ENCODE results near the gene TSC22D4. TPM values are rescaled to one million over a fixed set of nuclear protein-coding genes. Genes with fewer than 3 reads are reported as not detected.
"Not testable (repeated sequence)": the region's sequence is repeated elsewhere in the genome, so short reads cannot be mapped to it uniquely, and the experiment has no call there.

Gene TSC22D4
- total RNA-seq, 4 donors from 2014 or later: 28.9 to 51.2 (median 40.6) TPM

DNA sequence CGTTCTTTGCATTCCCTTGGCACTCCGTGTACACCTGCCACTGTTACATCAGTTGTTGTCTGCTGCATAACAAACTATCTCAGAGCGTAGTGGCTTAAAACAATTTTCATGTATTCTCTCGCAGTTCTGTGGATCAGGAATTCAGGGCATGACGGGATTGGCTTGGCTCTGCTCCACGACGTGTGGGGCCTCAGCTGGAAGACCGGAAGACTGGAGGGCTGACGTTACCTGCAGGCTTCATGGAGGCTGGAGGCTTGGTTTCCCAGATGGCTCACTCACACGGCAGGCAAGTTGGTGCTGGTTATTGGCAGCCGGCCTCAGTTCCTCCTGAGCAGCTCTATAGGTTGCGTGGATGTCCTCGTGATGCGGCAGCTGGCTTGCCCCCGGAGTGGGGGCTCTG is 30.2 kb upstream of the TSC22D4 start:
- no peak for TF ChIP-seq POLR2A (IDR thresholded peaks at IDR 0.05)
- TF ChIP-seq CTCF (IDR thresholded peaks at IDR 0.05): no peak
- H3K9me3 ChIP-seq: no peaks in the 10 kb centered on the region
- no peak overlapping the region for H3K4me3 ChIP-seq
- no peak overlapping the region for H3K27ac ChIP-seq
- no peaks in the 10 kb centered on the region for H3K36me3 ChIP-seq
- no peaks in the 10 kb centered on the region for H3K27me3 ChIP-seq
- no peaks in the 10 kb centered on the region for H3K4me1 ChIP-seq
- no peak for DNase-seq

DNA sequence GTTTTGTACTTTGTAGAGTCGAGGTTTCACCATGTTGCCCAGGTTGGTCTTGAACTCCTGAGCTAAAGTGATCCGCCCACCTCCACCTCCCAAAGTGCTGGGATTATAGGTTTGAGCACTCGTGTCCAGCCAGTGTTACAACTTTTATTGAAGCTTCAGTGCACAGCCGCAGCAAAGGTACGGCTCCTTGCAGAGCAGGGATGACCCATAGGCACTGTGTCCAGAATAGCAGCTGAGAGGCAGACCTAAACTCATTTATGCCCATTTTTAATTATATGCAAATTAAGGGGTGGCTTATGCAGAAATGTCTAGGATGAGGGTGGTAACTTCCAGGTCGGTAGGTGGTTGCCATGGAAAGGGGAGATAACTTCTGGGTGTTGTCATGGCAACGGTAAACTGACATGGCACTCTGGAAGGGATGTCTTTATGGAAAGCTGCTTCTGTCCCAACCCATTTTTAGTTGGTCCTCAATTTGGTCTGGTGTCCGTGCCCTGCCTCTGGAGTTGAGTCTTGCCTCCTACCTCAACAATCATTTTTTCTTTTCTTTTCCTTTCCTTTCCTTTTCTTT is 27.4 kb upstream of the TSC22D4 start:
- TF ChIP-seq CTCF (IDR thresholded peaks at IDR 0.05) (no peak), POLR2A (IDR thresholded peaks at IDR 0.05) (no peak)
- Histone ChIP-seq H3K36me3 (no peaks in the 10 kb centered on the region), H3K9me3 (no peaks in the 10 kb centered on the region), H3K4me3 (no peak overlapping the region), H3K27ac (no peak overlapping the region), H3K27me3 (no peaks in the 10 kb centered on the region), H3K4me1 (no peaks in the 10 kb centered on the region)
- no peak for DNase-seq

DNA sequence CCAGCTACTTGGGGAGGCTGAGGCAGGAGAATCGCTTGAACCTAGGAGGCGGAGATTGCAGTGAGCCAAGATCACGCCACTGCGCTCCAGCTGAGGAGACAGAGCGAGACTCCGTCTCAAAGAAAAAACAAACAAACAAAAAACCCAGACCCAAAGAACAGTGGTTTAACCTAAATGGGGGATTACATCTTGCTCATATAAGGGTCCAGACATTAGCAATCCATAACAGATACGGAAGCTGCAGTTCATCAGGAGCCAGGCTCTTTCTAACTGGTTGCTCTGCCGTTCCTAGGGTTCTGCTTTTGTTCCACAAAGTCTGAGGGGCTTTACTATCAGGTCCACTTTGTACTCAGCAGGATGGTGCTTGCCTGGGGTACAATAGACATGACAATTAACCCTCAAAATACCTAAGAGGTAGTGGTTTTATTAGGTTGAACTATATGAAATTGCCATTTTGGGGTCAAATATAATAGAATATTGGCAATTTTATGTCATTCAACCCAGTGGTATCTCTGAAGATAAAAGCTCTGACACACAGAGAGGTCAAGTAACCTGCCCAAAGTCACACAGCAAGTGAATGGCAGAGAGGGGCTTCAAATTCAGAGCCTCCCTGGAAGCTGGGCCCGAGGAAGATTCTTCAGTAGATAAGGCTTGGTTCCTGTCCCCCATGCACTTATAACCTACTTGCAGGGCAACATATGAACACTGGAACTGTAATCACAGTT is 26.0 kb upstream of the TSC22D4 start:
- TF ChIP-seq POLR2A (IDR thresholded peaks at IDR 0.05) (no peak), CTCF (IDR thresholded peaks at IDR 0.05) (no peak)
- no peaks in the 10 kb centered on the region for H3K9me3 ChIP-seq
- H3K36me3 ChIP-seq: no peaks in the 10 kb centered on the region
- no peaks in the 10 kb centered on the region for H3K27me3 ChIP-seq
- no peak overlapping the region for H3K4me3 ChIP-seq
- H3K27ac ChIP-seq: no peak overlapping the region
- H3K4me1 ChIP-seq: no peaks in the 10 kb centered on the region
- DNase-seq: no peak

DNA sequence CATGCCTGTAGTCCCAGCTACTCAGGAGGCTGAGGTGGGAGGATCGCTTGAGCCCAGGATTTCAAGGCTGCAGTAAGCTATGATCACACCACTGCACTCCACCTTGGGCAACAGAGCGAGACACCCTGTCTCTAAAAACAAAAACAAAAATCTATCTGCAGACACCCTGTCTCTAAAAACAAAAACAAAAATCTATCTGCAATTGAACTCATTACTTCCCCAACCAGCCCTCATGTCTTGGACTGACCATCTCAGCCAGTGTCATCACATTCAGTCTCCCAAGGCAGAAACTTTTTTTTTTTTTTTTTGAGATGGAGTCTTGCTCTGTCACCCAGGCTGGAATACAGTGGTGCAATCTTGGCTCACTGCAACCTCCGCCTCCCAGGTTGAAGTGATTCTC is 25.0 kb upstream of the TSC22D4 start:
- not testable (repeated sequence) for H3K4me1 ChIP-seq, H3K27ac ChIP-seq, DNase-seq

DNA sequence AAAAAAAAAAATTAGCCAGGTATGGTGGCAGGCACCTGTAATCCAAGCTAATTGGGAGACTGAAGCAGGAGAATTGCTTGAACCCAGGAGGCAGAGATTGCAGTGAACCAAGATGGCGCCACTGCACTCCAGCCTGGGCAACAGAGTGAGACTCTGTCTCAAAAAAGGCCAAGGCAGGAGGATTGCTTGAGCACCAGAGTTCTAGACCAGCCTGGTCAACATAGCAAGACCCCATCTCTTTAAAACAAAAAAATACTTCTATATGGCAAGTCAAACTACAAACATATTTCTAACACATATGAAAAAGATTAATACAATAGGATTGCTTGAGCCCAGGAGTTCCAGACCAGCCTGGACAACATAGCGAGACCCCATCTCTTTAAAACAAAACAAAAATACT is 21.7 kb upstream of the TSC22D4 start:
- not testable (repeated sequence) for H3K27ac ChIP-seq, H3K9me3 ChIP-seq, H3K27me3 ChIP-seq, H3K4me3 ChIP-seq, H3K36me3 ChIP-seq, DNase-seq, H3K4me1 ChIP-seq

More for the DNA sequence above, 25.0 kb upstream of the TSC22D4 start:
- H3K9me3 ChIP-seq, H3K36me3 ChIP-seq, H3K27me3 ChIP-seq, H3K4me3 ChIP-seq: not testable (repeated sequence)

- Histone ChIP-seq H3K27me3 (no peaks in the 10 kb centered on the region), H3K36me3 (no peaks in the 10 kb centered on the region), H3K4me1 (peaks cover 0 to 9% (median 6%) of the 10 kb centered on the region in 4 donors), H3K9me3 (no peaks in the 10 kb centered on the region), H3K4me3 (no peak overlapping the region), H3K27ac (no peak overlapping the region)
- no peak for DNase-seq
- TF ChIP-seq CTCF (IDR thresholded peaks at IDR 0.05): no peak
- TF ChIP-seq POLR2A (IDR thresholded peaks at IDR 0.05): no peak
Observed at GRCh38 chr7:100496509-100496908, 17.5 kb upstream of the TSC22D4 start.
